Nephron progenitor cell (in vitro differentiated cells): ENCODE results near the gene EID3.
"Not testable (repeated sequence)": the region's sequence is repeated elsewhere in the genome, so short reads cannot be mapped to it uniquely, and the experiment has no call there.

Experiments used
- DNase-seq: peaks from one replicate; pipeline ENCODE4 v3.0.0; 2021
- H3K27ac Mint-ChIP-seq: 2 replicates; pipeline ENCODE4 v1.8.0; 2021; ENCODE audit warnings: mild to moderate bottlenecking, moderate library complexity, mixed read lengths
- H3K27me3 Mint-ChIP-seq: 2 replicates; pipeline ENCODE4 v1.8.0; 2021; ENCODE audit warnings: mild to moderate bottlenecking, low read depth, mixed read lengths; ENCODE audit not compliant: poor library complexity
- H3K36me3 Mint-ChIP-seq: 2 replicates; pipeline ENCODE4 v1.8.0; 2021; ENCODE audit warnings: low read depth, mixed read lengths
- H3K4me1 Mint-ChIP-seq: 2 replicates; pipeline ENCODE4 v1.8.0; 2021; ENCODE audit warnings: mixed read lengths
- H3K4me3 Mint-ChIP-seq: 2 replicates; pipeline ENCODE4 v1.8.0; 2021; ENCODE audit warnings: mild to moderate bottlenecking, moderate library complexity, mixed read lengths
- H3K9me3 Mint-ChIP-seq: 2 replicates; pipeline ENCODE4 v1.8.0; 2021; ENCODE audit warnings: mild to moderate bottlenecking, moderate library complexity, mixed read lengths
- TF ChIP-seq, protein P1 (sequence below): fragments of 200-600 bp; sonication (generic); IDR thresholded peaks from 2 replicates; pipeline ENCODE4 v1.5.0; 2021; ENCODE audit warnings: antibody characterized with exemption

EID3 gene

DNA sequence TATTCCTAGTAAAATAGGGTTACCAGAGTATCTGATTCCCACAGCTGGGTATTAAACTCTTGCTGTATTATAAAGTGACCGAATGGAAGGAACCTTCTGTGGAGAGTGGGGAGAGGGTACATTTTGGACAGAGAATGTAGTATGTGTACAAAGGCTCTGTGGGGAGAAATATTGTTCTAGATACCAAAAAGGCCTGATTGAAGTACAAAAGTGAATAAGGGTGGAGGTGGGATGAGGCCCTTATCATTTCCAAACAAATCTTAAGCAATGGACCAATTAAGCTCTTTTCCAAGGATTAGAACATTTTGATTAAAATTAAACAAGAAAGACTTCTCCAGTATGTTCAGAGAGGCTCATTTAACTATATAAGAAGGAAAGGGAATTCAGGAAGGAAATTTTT lies 20.4 kb downstream of the EID3 start:
- Mint-ChIP-seq H3K9me3 (peaks cover 12% of the 10 kb centered on the region), H3K36me3 (peaks cover 79% of the 10 kb centered on the region), H3K4me3 (no peak overlapping the region), H3K27ac (no peak overlapping the region), H3K27me3 (no peaks in the 10 kb centered on the region), H3K4me1 (peaks cover 1% of the 10 kb centered on the region)
- no peak for DNase-seq
- TF ChIP-seq, protein P1, sequence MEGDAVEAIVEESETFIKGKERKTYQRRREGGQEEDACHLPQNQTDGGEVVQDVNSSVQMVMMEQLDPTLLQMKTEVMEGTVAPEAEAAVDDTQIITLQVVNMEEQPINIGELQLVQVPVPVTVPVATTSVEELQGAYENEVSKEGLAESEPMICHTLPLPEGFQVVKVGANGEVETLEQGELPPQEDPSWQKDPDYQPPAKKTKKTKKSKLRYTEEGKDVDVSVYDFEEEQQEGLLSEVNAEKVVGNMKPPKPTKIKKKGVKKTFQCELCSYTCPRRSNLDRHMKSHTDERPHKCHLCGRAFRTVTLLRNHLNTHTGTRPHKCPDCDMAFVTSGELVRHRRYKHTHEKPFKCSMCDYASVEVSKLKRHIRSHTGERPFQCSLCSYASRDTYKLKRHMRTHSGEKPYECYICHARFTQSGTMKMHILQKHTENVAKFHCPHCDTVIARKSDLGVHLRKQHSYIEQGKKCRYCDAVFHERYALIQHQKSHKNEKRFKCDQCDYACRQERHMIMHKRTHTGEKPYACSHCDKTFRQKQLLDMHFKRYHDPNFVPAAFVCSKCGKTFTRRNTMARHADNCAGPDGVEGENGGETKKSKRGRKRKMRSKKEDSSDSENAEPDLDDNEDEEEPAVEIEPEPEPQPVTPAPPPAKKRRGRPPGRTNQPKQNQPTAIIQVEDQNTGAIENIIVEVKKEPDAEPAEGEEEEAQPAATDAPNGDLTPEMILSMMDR = no peak

DNA sequence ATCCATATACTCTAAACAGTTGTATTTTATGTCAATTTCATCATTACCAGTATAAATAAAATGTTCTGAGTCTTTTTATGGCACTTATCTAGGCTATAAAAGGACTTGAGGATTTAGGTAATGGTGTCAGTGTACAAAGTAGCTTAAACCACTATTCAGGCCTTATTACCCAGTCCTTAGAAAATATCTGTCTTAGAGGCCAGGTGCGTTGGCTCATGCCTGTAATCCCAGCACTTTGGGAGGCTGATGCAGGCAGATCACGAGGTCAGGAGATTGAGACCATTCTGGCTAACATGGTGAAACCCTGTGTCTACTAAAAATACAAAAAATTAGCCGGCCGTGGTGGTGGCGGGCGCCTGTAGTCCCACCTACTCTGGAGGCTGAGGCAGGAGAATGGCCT lies 24.7 kb downstream of the EID3 start:
- peaks cover 12% of the 10 kb centered on the region for H3K4me1 Mint-ChIP-seq
- H3K4me3 Mint-ChIP-seq, DNase-seq, H3K27ac Mint-ChIP-seq, H3K27me3 Mint-ChIP-seq, H3K9me3 Mint-ChIP-seq: not testable (repeated sequence)
- H3K36me3 Mint-ChIP-seq = peaks cover 52% of the 10 kb centered on the region

DNA sequence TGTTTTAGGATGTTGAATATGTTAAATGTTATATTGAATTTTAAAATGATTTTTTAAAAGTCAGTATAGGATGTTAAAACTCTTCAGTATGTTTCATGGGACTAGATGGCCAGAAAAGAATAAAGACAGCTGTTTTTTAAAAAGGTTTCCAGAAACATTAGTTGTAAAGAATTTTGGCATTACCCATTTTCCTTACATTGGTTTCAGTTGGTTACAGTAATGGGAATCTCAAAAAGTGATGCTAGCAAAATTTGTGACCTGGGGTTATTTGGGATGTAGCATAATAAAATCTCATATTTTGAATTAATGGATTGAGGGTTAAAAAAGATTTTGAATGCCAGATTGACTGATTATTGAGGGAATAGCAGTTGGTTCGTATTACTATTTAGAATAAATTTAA lies 25.3 kb downstream of the EID3 start:
- peaks cover 54% of the 10 kb centered on the region for H3K36me3 Mint-ChIP-seq
- H3K4me1 Mint-ChIP-seq = peaks cover 12% of the 10 kb centered on the region
- peaks cover 3% of the 10 kb centered on the region for H3K27me3 Mint-ChIP-seq
- H3K27ac Mint-ChIP-seq = no peak overlapping the region
- H3K4me3 Mint-ChIP-seq = no peak overlapping the region
- H3K9me3 Mint-ChIP-seq = peaks cover 7% of the 10 kb centered on the region
- TF ChIP-seq, protein P1 = no peak
- no peak for DNase-seq

DNA sequence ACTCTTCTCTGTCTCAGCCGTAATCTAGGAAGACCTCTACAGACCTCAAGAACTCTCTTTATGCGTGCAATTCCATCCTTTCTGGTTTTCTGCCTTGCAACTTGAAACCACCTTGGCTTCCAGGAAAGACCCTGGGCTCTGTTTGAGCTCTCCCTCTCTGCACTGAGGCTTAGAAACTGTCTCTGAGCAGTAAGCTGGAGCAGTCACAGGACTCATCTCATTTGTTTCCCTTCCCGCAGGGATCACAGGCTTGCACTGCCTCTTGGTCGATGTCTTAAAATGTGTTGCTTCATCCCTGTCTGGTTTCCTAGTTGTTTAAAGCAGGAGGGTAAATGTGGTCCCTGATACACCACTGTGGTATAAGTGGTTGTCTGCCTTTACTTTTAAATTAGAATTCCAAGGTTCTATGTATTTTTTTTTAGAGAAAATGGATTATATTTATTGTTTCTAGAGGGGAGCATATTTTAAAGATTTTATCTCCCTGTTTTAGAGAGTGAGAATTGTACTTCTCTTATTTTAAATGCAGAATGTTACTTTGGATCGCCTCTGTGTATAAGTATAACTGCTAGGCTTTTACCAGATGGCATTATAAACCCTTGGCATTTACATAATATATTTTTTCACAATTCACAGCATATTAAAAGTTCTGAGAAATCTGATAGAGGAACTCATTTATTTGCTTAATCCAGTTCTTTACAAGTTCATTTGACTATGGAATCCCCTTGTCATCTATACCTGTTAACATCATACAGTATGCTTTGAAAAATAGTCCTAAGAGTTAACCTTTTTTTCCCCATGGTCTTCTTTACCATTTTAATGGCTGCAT lies 26.4 kb downstream of the EID3 start:
- peaks cover 12% of the 10 kb centered on the region for H3K4me1 Mint-ChIP-seq
- no peak for DNase-seq
- H3K27me3 Mint-ChIP-seq = peaks cover 3% of the 10 kb centered on the region
- peak overlapping the region; percentile 71 for H3K27ac Mint-ChIP-seq
- TF ChIP-seq, protein P1 = no peak
- no peaks in the 10 kb centered on the region for H3K9me3 Mint-ChIP-seq
- peak overlapping the region; percentile 10 for H3K4me3 Mint-ChIP-seq
- peaks cover 54% of the 10 kb centered on the region for H3K36me3 Mint-ChIP-seq

DNA sequence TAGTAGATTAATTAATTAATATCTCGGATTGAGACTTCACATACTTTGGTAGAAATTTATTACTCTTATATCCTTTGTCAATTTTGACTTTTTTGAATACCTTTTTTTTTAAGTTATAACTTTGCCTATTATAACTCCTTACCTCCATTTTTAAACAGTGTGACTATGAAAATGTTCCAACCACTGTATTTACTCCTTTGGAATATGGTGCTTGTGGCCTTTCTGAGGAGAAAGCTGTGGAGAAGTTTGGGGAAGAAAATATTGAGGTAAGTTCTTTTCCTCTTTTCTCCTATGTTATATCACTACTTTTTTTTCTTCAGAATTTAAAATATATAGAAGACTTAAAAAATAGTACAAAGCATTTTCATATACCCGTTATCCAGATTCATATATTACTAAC lies 27.8 kb downstream of the EID3 start:
- Mint-ChIP-seq H3K4me1 (peaks cover 12% of the 10 kb centered on the region), H3K9me3 (no peaks in the 10 kb centered on the region), H3K27me3 (peaks cover 3% of the 10 kb centered on the region), H3K4me3 (no peak overlapping the region), H3K36me3 (peaks cover 49% of the 10 kb centered on the region), H3K27ac (no peak overlapping the region)
- no peak for DNase-seq
- TF ChIP-seq, protein P1 = no peak

DNA sequence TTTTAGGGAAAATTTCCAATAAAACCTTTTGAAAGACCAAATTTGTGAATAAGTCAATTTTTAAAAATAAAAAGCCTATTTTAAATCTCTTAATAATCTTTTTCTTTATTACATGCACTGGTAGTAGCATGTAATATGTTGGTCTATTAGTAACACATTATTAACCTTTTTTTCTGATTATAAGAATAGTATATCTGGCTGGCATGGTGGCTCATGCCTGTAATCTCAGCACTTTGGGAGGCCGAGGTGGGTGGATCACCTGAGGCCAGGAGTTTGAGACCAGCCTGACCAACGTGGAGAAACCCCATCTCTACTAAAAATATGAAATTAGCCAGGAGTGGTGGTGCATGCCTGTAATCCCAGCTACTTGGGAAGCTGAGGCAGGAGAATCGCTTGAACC lies 28.7 kb downstream of the EID3 start:
- Mint-ChIP-seq H3K4me1 (peaks cover 12% of the 10 kb centered on the region), H3K36me3 (peaks cover 42% of the 10 kb centered on the region)
- not testable (repeated sequence) for H3K27me3 Mint-ChIP-seq, H3K27ac Mint-ChIP-seq, DNase-seq, H3K9me3 Mint-ChIP-seq, H3K4me3 Mint-ChIP-seq

DNA sequence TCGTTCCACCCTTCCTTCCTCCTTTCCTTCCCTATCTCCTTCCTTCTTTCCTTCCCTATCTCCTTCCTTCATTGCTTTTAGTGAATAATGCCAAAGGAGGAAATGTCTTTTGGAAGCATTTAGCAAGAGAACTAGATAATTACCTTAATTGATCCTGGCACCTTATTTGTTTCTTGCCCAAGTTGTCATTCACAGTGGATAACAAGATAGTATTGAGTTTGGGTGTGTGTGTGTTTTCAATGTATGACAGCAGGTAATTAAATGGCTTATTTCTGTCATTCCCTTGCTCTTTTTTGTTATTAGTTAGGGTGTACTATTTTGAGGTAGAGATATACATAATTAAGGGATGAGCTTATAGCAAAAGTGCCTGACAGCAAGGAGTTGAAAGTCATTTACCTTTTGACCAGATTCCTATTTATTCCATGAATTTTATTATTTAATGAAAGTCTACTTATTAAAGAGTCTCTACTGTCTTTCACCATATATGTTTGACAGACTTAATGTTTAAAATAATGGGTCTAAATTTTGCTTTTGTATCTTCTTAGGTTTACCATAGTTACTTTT lies 30.2 kb downstream of the EID3 start:
- TF ChIP-seq, protein P1 = no peak
- Mint-ChIP-seq H3K4me1 (peaks cover 12% of the 10 kb centered on the region), H3K27ac (no peak overlapping the region), H3K36me3 (peaks cover 37% of the 10 kb centered on the region), H3K4me3 (no peak overlapping the region), H3K27me3 (peaks cover 3% of the 10 kb centered on the region), H3K9me3 (no peaks in the 10 kb centered on the region)
- DNase-seq = no peak
